ENCODE measurements around the gene IFI30. TPM values are rescaled to one million over a fixed set of nuclear protein-coding genes. Genes with fewer than 3 reads are reported as not detected.

The IFI30 gene
- total RNA-seq, 2 donors from 2014 or later: 8.1 to 43.2 TPM

DNA sequence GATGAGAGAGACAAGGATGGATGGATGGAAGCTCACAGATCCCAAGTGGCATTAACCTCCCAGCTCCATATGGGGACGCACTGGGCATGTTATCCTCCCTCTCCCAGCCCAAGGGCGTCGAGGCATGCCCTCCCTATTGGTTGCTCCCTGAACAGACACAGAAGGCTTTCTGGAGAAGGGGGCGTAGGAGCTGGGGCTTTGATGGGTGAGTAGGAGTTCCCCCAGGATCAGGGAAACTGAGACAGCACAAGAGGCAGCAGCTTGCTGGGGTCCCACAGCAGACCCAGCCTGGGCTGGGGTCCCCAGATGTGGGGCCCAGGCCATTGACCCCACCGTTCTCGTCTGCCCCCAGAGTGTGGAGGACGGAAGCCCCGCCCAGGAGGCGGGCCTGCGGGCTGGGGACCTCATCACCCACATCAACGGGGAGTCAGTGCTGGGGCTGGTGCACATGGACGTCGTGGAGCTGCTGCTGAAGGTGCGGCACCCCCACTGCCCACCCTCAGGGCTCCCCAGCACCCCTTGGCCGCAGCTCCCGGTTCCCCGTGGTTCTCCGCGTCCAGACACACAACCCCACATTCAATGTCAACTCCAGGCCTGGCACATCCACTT is 28.1 kb upstream of the IFI30 start:
- H3K9me3 ChIP-seq: no peaks in the 10 kb centered on the region
- no peak overlapping the region for H3K4me3 ChIP-seq
- no peak for DNase-seq (ENCODE audit: low spot score)
- H3K27me3 ChIP-seq: no peaks in the 10 kb centered on the region
- peaks cover 26% of the 10 kb centered on the region for H3K36me3 ChIP-seq
- no peaks in the 10 kb centered on the region for H3K4me1 ChIP-seq
- no peak overlapping the region for H3K27ac ChIP-seq
- TF ChIP-seq, protein P1, sequence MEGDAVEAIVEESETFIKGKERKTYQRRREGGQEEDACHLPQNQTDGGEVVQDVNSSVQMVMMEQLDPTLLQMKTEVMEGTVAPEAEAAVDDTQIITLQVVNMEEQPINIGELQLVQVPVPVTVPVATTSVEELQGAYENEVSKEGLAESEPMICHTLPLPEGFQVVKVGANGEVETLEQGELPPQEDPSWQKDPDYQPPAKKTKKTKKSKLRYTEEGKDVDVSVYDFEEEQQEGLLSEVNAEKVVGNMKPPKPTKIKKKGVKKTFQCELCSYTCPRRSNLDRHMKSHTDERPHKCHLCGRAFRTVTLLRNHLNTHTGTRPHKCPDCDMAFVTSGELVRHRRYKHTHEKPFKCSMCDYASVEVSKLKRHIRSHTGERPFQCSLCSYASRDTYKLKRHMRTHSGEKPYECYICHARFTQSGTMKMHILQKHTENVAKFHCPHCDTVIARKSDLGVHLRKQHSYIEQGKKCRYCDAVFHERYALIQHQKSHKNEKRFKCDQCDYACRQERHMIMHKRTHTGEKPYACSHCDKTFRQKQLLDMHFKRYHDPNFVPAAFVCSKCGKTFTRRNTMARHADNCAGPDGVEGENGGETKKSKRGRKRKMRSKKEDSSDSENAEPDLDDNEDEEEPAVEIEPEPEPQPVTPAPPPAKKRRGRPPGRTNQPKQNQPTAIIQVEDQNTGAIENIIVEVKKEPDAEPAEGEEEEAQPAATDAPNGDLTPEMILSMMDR (IDR thresholded peaks at IDR 0.05): no peak

DNA sequence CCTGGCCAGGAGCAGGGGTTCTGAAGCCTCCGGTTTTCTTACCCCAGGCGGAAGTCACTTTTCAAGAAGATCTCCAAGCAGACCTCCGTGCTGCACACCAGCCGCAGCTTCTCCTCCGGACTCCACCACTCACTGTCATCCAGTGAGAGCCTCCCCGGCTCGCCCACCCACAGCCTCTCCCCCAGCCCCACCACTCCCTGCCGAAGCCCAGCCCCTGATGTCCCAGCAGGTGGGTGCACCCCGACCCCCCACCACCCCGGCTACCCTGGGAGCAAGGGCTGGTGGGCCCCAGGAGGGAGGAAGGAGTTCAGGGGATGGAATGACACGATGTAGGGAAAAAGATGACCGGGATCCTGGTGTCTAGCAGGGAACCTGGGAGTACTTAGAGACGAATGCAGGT is 26.2 kb upstream of the IFI30 start:
- DNase-seq (ENCODE audit: low spot score): no peak
- peaks cover 26% of the 10 kb centered on the region for H3K36me3 ChIP-seq
- H3K27me3 ChIP-seq: no peaks in the 10 kb centered on the region
- no peak overlapping the region for H3K27ac ChIP-seq
- TF ChIP-seq, protein P1 (IDR thresholded peaks at IDR 0.05): no peak
- no peaks in the 10 kb centered on the region for H3K4me1 ChIP-seq
- no peaks in the 10 kb centered on the region for H3K9me3 ChIP-seq
- H3K4me3 ChIP-seq: no peak overlapping the region

DNA sequence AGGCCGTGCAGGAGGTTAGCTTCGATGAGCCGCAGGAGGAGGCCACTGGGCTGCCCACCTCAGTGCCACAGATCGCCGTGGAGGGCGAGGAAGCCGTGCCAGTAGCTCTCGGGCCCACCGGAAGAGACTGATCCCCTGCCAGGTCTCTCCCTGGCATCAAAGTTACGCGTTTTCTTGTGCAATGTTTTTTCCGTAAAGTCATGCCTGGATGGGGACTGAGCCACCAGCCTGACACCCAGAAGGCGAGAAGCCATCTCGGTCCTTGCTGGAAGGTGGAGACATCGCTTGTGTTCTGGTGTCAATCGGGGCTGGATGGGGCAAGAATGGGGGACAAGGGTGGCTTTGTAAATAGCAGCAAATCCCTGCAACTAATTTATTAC is 24.0 kb upstream of the IFI30 start:
- no peak for DNase-seq (ENCODE audit: low spot score)
- TF ChIP-seq, protein P1 (IDR thresholded peaks at IDR 0.05): no peak
- Histone ChIP-seq H3K27me3 (no peaks in the 10 kb centered on the region), H3K27ac (no peak overlapping the region), H3K4me3 (no peak overlapping the region), H3K9me3 (no peaks in the 10 kb centered on the region), H3K4me1 (peaks cover 0 to 13% of the 10 kb centered on the region in 2 donors), H3K36me3 (peaks cover 18% of the 10 kb centered on the region)

DNA sequence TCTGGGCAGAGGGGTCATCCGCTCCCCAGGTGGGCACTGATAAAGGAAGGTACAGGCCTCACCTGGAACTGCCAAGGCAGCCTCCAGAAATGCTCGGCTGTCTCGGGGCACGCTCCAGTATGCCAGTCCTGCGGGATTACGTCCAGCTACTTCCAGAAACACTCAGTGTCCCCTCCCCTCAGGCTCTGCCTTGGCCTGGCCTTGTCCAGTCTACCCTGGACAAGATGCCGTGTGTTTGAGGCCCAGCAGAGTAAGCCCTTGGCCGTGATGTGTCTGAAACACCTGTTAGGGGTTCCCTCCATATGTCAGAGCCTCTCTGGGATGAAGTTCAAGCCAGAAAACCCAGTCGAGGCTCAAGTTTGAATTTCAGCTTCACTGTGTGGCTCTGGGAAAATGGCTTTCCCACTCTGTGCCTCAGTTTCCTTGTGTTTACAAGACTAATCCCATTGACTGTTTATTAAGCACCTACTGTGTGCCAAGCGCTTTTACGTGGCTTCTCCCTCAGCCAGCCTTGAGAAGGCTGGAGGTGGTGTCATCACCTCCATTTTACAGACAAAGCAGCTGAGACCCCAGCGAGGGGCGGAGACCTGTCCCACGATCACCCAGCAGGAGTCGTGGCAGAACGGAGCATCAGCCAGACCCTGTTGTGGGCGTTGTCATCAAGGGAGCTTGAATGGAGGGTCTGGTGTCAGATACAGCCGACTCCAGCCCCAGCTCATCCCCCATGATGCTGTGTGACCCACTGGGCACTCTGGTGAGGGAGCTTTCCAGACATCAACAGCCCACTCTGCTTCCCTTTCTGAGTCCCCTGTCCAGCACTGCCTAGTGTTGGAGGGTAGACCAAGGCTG is 22.6 kb upstream of the IFI30 start:
- H3K4me1 ChIP-seq: peaks cover 0 to 15% of the 10 kb centered on the region in 2 donors
- no peak overlapping the region for H3K4me3 ChIP-seq
- H3K27ac ChIP-seq: no peak overlapping the region

GRCh38 chr19:18152442-18152816 is 21.2 kb upstream of the IFI30 start:
- peak; percentile 98 for DNase-seq (ENCODE audit: low spot score)
- Histone ChIP-seq H3K4me1 (peaks cover 0 to 27% of the 10 kb centered on the region in 2 donors), H3K27me3 (no peaks in the 10 kb centered on the region)

More for the DNA sequence above, 22.6 kb upstream of the IFI30 start:
- Histone ChIP-seq H3K36me3 (peaks cover 4% of the 10 kb centered on the region), H3K9me3 (no peaks in the 10 kb centered on the region), H3K27me3 (no peaks in the 10 kb centered on the region)
- no peak for DNase-seq (ENCODE audit: low spot score)
- TF ChIP-seq, protein P1 (IDR thresholded peaks at IDR 0.05): no peak

More at GRCh38 chr19:18152442-18152816, 21.2 kb upstream of the IFI30 start:
- peak overlapping the region; percentile 56 to 91 for H3K4me3 ChIP-seq
- H3K27ac ChIP-seq: peak overlapping the region; percentile 97 to 99
- H3K36me3 ChIP-seq: peaks cover 2% of the 10 kb centered on the region
- TF ChIP-seq, protein P1 (IDR thresholded peaks at IDR 0.05): peak; percentile 24 to 74
- no peaks in the 10 kb centered on the region for H3K9me3 ChIP-seq

All from right atrium auricular region (tissue), 2 donors.